Effector CD4-positive, alpha-beta T cell (primary cell): ENCODE measurements around the gene NR2C2AP.
"Not testable (repeated sequence)": the region's sequence is repeated elsewhere in the genome, so short reads cannot be mapped to it uniquely, and the experiment has no call there.

Experiments
- DNase-seq: peaks from one replicate; pipeline ENCODE4 v3.0.0-alpha.2; 2020
- total RNA-seq: gene quantifications from one replicate; lab custom pipeline; 2026; lab: John Stamatoyannopoulos, UW

NR2C2AP gene
- 12.4 reads per million, percentile 36 among the genes with 10 or more reads in this experiment for total RNA-seq

- DNase-seq = peak; percentile 88
Measured at GRCh38 chr19:19203012-19203856, at the start of gene NR2C2AP. Gene NR2C2AP (minus strand): TSS chr19:19203414. CDS start chr19:19203060, 354 bp downstream.

- DNase-seq = no peak
Measured at GRCh38 chr19:19250196-19250801, 47.1 kb upstream of the NR2C2AP start.

- DNase-seq = no peak
Measured at GRCh38 chr19:19240476-19240875, 37.3 kb upstream of the NR2C2AP start.

- DNase-seq = no peak
Measured at GRCh38 chr19:19239675-19240074, 36.5 kb upstream of the NR2C2AP start.

GRCh38 chr19:19238126-19238894 is 35.1 kb upstream of the NR2C2AP start:
- no peak for DNase-seq

GRCh38 chr19:19236173-19236572 is 33.0 kb upstream of the NR2C2AP start:
- DNase-seq = no peak

- DNase-seq = no peak
Measured at GRCh38 chr19:19234220-19234816, 31.1 kb upstream of the NR2C2AP start.

GRCh38 chr19:19232261-19232721 is 29.1 kb upstream of the NR2C2AP start:
- no peak for DNase-seq

- DNase-seq = no peak
Measured at GRCh38 chr19:19230999-19231398, 27.8 kb upstream of the NR2C2AP start.

GRCh38 chr19:19229701-19230100 is 26.5 kb upstream of the NR2C2AP start:
- DNase-seq = no peak

- DNase-seq = no peak
Measured at GRCh38 chr19:19227217-19227616, 24.0 kb upstream of the NR2C2AP start.

- DNase-seq = no peak
Measured at GRCh38 chr19:19226663-19227062, 23.4 kb upstream of the NR2C2AP start.

GRCh38 chr19:19226204-19226603 is 23.0 kb upstream of the NR2C2AP start:
- DNase-seq = no peak

GRCh38 chr19:19224852-19225494 is 21.8 kb upstream of the NR2C2AP start:
- peak; percentile 64 for DNase-seq

GRCh38 chr19:19224150-19224851 is 21.1 kb upstream of the NR2C2AP start:
- DNase-seq = no peak

- no peak for DNase-seq
Measured at GRCh38 chr19:19223636-19224035, 20.4 kb upstream of the NR2C2AP start.

GRCh38 chr19:19223060-19223459 is 19.8 kb upstream of the NR2C2AP start:
- no peak for DNase-seq

- not testable (repeated sequence) for DNase-seq
Measured at GRCh38 chr19:19221000-19221399, 17.8 kb upstream of the NR2C2AP start.

GRCh38 chr19:19218911-19219310 is 15.7 kb upstream of the NR2C2AP start:
- no peak for DNase-seq

GRCh38 chr19:19217099-19217498 is 13.9 kb upstream of the NR2C2AP start:
- DNase-seq = no peak

- DNase-seq = no peak
Measured at GRCh38 chr19:19215792-19216191, 12.6 kb upstream of the NR2C2AP start.

- no peak for DNase-seq
Measured at GRCh38 chr19:19214892-19215291, 11.7 kb upstream of the NR2C2AP start.
